ENCODE data around the gene MRPL20. TPM values are rescaled to one million over a fixed set of nuclear protein-coding genes. Genes with fewer than 3 reads are reported as not detected.

Gene MRPL20
- total RNA-seq, 1 donor = 104 TPM

DNA sequence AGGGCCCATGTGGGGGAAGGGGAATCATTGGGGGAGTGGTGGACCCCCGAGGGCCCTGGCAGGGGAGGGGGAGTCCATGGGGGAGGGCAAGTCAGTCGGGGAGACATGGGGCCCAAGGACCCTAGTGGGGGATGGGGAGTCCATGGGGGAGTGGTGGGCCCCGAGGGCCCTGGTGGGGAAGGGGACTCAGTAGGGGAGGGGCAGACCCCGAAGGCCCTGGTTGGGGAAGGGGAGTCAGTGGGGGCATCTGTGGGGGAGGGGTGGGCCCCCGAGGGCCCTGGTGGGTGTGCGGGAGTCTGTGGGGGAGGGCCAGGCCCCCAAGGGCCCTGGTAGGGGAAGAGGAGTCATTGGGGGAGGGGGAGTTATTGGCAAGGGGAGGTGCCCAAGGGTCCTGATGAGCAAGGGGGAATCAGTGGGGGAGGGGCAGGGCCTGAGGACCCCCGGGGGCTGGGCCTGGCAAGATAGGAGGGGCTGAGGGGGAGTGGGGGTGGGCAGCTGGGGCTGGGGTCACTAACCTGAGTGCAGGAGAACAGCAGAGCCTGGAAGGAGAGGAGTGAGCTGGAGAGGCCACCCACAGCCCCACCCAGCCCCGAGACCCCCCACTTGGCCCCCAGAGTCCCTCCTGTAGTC is 50.8 kb downstream of the MRPL20 start:
- DNase-seq (ENCODE audit: low read depth) = no peak
- TF ChIP-seq, protein P1, sequence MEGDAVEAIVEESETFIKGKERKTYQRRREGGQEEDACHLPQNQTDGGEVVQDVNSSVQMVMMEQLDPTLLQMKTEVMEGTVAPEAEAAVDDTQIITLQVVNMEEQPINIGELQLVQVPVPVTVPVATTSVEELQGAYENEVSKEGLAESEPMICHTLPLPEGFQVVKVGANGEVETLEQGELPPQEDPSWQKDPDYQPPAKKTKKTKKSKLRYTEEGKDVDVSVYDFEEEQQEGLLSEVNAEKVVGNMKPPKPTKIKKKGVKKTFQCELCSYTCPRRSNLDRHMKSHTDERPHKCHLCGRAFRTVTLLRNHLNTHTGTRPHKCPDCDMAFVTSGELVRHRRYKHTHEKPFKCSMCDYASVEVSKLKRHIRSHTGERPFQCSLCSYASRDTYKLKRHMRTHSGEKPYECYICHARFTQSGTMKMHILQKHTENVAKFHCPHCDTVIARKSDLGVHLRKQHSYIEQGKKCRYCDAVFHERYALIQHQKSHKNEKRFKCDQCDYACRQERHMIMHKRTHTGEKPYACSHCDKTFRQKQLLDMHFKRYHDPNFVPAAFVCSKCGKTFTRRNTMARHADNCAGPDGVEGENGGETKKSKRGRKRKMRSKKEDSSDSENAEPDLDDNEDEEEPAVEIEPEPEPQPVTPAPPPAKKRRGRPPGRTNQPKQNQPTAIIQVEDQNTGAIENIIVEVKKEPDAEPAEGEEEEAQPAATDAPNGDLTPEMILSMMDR (IDR thresholded peaks at IDR 0.05; ENCODE audit: insufficient read depth, low read length) = no peak

DNA sequence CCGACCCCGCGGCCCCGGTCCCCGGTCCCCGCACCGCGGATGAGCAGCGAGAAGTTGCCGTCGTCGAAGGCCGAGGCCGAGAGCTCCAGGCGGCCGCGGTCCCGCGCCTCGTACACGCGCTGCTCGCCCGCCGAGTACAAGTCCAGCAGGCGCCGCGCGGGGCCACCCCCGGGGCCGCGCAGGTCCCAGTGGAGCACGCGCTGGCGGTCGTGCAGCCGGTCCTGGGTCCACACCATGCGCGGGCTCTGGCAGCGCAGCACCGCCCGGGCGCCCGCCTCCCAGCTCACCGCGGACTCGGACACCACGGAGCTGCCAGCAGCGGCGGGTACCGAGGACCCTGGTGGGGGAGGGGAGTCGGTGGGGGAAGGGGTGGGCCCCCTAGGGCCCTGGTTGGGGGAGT is 51.7 kb downstream of the MRPL20 start:
- no peak for DNase-seq (ENCODE audit: low read depth)
- peak overlapping the region; percentile 88 for H3K4me3 ChIP-seq (ENCODE audit: low read depth, low read length)
- TF ChIP-seq, protein P1 (IDR thresholded peaks at IDR 0.05; ENCODE audit: insufficient read depth, low read length) = no peak

More for the DNA sequence above, 50.8 kb downstream of the MRPL20 start:
- H3K4me3 ChIP-seq (ENCODE audit: low read depth, low read length) = peak overlapping the region; percentile 88

DNA sequence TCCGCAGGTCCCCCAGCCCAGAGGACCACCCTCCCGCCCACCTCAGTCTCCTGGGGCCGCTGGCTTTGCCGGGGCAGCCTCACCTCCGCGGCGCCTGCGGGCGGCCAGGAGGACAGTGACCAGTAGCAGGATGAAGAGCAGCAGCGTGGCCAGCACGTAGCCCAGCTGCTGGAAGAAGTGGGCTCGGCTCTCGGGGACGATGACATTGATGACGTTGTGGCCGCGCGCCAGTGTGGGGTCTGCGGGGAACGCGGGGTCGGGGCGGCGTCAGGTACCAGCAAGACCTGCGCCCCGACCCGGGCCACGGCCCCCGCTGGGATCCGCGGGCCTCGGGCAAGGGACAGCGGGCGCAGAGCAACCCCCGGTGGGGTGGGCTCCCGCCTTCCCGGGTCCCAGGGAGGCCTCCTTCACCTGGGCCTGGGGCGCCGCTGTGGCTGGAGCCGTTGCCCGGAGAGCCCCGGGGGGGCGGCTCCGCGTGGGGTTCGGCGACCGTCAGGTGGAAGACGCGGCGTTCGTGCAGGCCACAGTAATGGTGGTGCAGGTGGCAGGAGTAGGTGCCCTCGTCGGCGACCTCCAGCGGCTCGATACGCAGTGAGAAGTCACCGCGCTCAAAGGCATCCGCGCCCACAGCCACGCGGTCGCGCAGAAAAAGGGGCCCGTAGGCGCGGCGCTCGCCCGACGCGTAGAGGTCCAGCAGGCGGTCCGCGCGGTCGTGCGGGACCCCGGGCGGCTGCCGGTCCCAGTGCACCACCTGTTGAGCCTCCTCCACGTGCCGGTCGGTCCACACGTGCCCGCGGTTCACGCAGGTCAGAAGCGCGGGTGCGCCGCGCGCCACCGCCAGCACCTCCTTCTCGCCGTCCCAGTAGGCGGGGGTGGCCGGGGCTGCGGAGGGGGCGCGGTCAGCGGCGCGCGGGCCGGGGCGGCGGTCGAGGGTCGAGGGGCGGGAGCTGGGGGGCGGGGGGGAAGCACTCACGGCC is 52.5 kb downstream of the MRPL20 start:
- no peak for DNase-seq (ENCODE audit: low read depth)
- H3K4me3 ChIP-seq (ENCODE audit: low read depth, low read length) = peak overlapping the region; percentile 88
- TF ChIP-seq, protein P1 (IDR thresholded peaks at IDR 0.05; ENCODE audit: insufficient read depth, low read length) = no peak

DNA sequence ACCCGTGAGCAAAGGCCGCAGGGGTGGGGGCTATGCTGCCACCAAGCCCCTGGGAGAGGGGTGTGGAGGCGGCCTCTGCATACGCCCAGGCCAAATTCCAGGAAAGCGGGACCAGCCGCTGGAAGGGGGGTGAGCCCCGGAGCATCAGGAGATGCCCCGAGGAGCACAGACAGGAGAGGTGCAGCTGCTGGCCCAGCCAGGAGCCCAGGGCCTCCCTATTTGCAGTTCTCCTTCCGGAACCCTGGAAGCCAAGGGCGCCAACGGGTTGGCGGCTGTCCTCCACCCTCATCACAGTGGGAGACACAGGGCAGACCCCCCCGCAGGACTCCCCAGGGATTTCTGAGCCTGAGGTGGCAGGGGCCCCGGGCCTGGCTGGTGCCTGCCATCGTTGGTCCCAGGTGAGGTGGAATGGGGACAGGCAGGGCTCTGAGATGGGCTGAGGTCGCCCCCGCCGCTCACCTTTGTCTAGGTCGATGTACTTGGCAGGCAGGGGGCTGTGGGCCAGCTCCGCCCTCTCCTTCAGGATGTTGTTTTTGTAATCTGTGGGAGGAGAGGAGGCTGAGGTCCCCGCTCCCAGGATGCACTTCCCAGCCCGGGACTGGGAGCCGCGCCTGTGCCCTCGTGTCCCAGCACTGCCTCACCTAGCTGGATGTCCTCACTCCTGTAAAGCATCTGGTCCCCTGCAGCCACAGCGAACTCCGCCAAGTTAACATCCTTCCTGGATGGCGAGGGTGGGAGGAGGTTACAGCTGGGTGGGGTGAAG is 53.5 kb downstream of the MRPL20 start:
- TF ChIP-seq, protein P1 (IDR thresholded peaks at IDR 0.05; ENCODE audit: insufficient read depth, low read length) = no peak
- H3K4me3 ChIP-seq (ENCODE audit: low read depth, low read length) = peak overlapping the region; percentile 13
- no peak for DNase-seq (ENCODE audit: low read depth)

DNA sequence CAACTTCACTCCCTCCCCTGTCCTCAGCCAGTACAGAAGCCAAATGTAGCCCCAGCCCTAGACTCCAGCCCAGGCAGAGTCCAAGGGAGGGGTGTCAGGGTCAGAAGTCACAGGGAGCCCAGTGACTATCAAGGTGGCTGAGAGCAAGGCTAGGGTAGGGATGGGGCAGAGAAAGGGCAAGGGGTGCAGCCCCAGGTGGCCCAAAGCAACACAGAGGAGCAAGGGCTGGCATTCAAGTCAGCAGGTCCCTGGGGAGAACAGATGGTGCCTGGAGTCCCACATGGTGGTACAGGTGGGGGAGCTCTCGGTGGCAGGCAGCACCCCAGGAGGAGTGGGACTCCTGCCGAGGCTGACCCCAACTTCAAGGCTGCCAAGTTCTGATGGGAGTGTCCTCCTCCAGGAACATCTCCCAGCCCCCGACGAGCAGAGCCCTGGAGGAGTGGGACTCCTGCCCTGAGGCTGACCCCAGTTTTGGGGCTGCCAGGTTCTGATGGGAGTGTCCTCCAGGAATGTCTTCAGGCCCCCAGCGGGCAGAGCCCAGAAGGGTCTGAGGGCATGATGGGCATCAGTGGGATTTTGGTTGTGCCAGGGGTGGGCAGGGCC is 54.2 kb downstream of the MRPL20 start:
- no peak for DNase-seq (ENCODE audit: low read depth)
- peak overlapping the region; percentile 10 for H3K4me3 ChIP-seq (ENCODE audit: low read depth, low read length)
- TF ChIP-seq, protein P1 (IDR thresholded peaks at IDR 0.05; ENCODE audit: insufficient read depth, low read length) = no peak

Other genes with a start within 250 kb of the MRPL20 start
- not detected in 2 replicates for gene TTLL10, start 233.4 kb downstream of the MRPL20 start, total RNA-seq (ENCODE audit: low replicate concordance)
- not detected in 2 replicates for gene TNFRSF18, start 200.7 kb downstream of the MRPL20 start, total RNA-seq (ENCODE audit: low replicate concordance)
- gene TNFRSF4, start 193.1 kb downstream of the MRPL20 start, total RNA-seq (ENCODE audit: low replicate concordance) = 0.65 TPM in 1 of 2 replicates, not detected in the other
- 91.6 and 126 TPM in 2 replicates for gene SDF4, start 175.3 kb downstream of the MRPL20 start, total RNA-seq (ENCODE audit: low replicate concordance)
- gene B3GALT6, start 175.1 kb downstream of the MRPL20 start, total RNA-seq (ENCODE audit: low replicate concordance) = 24.7 and 37.1 TPM in 2 replicates
- 0.65 and 1.4 TPM in 2 replicates for gene C1QTNF12, start 160.6 kb downstream of the MRPL20 start, total RNA-seq (ENCODE audit: low replicate concordance)
- 19.9 and 35.3 TPM in 2 replicates for gene UBE2J2, start 133.4 kb downstream of the MRPL20 start, total RNA-seq (ENCODE audit: low replicate concordance)
- 0.54 and 0.74 TPM in 2 replicates for gene SCNN1D, start 126.9 kb downstream of the MRPL20 start, total RNA-seq (ENCODE audit: low replicate concordance)
- 43.2 and 106 TPM in 2 replicates for gene ACAP3, start 99.4 kb downstream of the MRPL20 start, total RNA-seq (ENCODE audit: low replicate concordance)
- gene PUSL1, start 98.7 kb downstream of the MRPL20 start, total RNA-seq (ENCODE audit: low replicate concordance) = 21.3 and 25.9 TPM in 2 replicates
- gene INTS11, start 82.6 kb downstream of the MRPL20 start, total RNA-seq (ENCODE audit: low replicate concordance) = 35.0 and 53.1 TPM in 2 replicates
- gene CPTP, start 82.5 kb downstream of the MRPL20 start, total RNA-seq (ENCODE audit: low replicate concordance) = 9.4 and 17.7 TPM in 2 replicates
- 0.09 and 0.57 TPM in 2 replicates for gene TAS1R3, start 76.0 kb downstream of the MRPL20 start, total RNA-seq (ENCODE audit: low replicate concordance)
- gene DVL1, start 57.9 kb downstream of the MRPL20 start, total RNA-seq (ENCODE audit: low replicate concordance) = 31.3 and 89.0 TPM in 2 replicates
- gene MXRA8, start 48.7 kb downstream of the MRPL20 start, total RNA-seq (ENCODE audit: low replicate concordance) = 367 and 605 TPM in 2 replicates
- 71.1 and 82.0 TPM in 2 replicates for gene AURKAIP1, start 32.1 kb downstream of the MRPL20 start, total RNA-seq (ENCODE audit: low replicate concordance)
- gene CCNL2, start 8.0 kb downstream of the MRPL20 start, total RNA-seq (ENCODE audit: low replicate concordance) = 102 and 133 TPM in 2 replicates
- 1.7 and 2.4 TPM in 2 replicates for gene ANKRD65, start 14.0 kb upstream of the MRPL20 start, total RNA-seq (ENCODE audit: low replicate concordance)
- 1.8 and 2.9 TPM in 2 replicates for gene VWA1, start 28.4 kb upstream of the MRPL20 start, total RNA-seq (ENCODE audit: low replicate concordance)
- gene ATAD3C, start 42.4 kb upstream of the MRPL20 start, total RNA-seq (ENCODE audit: low replicate concordance) = under 0.01 TPM in 1 of 2 replicates, not detected in the other
- gene ATAD3B, start 64.5 kb upstream of the MRPL20 start, total RNA-seq (ENCODE audit: low replicate concordance) = 5.2 and 15.7 TPM in 2 replicates
- 28.0 and 35.6 TPM in 2 replicates for gene ATAD3A, start 104.9 kb upstream of the MRPL20 start, total RNA-seq (ENCODE audit: low replicate concordance)
- gene TMEM240, start 133.3 kb upstream of the MRPL20 start, total RNA-seq (ENCODE audit: low replicate concordance) = 0.82 and 3.6 TPM in 2 replicates
- gene SSU72, start 167.6 kb upstream of the MRPL20 start, total RNA-seq (ENCODE audit: low replicate concordance) = 42.8 and 78.2 TPM in 2 replicates
- 4.5 and 5.9 TPM in 2 replicates for gene FNDC10, start 192.8 kb upstream of the MRPL20 start, total RNA-seq (ENCODE audit: low replicate concordance)
- 37.7 and 62.1 TPM in 2 replicates for gene MIB2, start 208.2 kb upstream of the MRPL20 start, total RNA-seq (ENCODE audit: low replicate concordance)
- 13.5 and 35.2 TPM in 2 replicates for gene MMP23B, start 224.9 kb upstream of the MRPL20 start, total RNA-seq (ENCODE audit: low replicate concordance)